HG03571 (cell line): Measurements from ENCODE around the gene PLXDC1.
A peak's percentile ranks its signal among the peaks of the same experiment; 100 is the strongest.
"Not testable (repeated sequence)": the region's sequence is repeated elsewhere in the genome, so short reads cannot be mapped to it uniquely, and the experiment has no call there.

ENCODE experiments used
- ATAC-seq: cut with Tn5 transposase; IDR thresholded peaks from one replicate; pipeline ENCODE4 v1.9.1; 2021; ENCODE audit not compliant: unreplicated experiment

Gene PLXDC1

DNA sequence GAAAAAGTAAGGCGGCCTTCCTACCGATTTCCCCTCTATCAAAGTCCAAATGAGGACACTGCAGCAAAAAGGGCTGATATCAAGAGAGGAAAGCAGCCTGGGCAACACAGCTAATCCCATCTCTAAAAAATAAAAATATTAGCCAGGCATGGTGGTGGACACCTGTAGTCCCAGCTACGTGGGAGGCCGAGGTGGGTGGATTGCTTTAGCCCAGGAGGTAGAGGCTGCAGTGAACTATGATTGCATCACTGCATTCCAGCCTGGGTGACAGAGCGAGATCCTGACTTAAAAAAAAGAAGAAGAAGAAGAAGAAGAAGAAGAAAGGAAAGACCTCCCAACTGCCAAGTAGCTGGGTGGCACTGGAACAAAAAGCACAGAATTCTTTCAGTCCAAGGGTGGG, 31.6 kb upstream of the PLXDC1 start:
- ATAC-seq = no peak

DNA sequence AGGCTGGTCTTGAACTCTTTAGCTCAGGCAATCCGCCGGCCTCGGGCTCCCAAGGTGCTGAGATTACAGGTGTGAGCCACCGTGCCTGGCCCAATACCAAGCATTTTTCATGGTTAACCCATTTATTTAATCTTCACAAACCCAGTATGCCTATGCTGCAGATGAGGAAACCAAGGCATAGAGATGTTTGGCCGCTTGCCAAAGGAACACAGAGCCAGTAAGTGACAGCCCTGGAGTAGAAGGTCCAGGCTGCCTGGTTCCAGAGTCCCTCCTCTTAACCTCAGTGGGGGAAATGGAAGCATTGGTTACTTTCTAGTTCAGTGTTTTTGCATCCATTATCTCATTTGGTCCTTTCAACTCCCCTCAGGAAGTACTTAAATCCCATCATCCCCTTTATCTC, 29.9 kb upstream of the PLXDC1 start:
- ATAC-seq = no peak

DNA sequence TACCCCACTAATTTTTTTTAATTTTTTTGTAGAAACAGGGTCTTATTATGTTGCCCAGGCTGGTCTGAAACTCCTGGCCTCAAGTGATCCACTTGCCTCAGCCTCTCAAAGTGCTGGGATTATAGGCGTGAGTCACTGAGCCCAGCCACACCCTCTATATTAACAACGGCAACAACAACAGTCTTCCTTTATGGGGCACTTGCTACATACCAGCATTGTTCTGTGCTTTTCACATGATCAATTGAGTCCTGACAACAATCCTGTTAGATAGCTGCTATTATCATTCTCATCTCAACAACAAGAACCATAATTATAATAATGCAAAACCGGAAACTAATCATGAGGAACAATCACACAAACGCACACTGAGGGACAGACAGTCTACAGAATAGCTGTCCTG, 27.1 kb upstream of the PLXDC1 start:
- no peak for ATAC-seq

DNA sequence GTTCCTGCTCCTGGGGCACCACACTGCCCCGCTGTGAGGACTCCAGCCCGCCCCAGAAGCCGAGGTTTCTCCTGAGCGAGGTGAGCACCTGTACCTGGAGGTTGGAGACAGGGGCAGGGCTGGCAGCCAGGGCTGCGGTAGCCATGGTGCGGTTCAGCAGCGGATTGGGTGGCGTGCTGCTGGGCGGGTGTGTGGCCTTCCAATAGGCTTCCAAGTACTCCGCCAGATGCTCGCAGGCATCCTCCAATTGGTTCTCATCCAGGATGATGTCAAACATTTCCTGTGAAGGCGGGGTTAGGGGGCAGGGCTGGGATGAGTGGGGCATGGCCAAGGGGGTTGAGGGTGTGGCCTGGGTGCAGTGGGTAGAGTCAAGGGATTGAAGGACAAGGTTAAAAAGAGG, 25.8 kb upstream of the PLXDC1 start:
- no peak for ATAC-seq

DNA sequence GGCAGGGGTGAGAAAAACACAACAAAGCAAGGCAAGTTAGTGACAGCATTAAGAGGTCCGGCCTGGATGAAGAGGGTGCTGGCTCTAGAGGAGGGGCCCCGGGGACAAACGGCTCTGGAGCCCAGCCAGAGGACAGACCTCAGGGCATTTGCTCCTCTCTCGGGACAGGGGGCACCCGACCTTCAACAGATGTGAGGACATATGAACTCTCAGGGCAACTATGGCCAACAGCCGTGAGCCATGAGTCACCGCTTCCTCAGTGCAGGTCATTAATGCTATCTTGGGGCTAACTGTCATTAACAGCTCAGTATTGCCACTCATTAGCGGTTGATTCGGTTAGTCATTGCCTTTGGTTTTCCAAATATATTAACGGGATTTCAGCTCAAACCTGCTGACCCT, 24.3 kb upstream of the PLXDC1 start:
- ATAC-seq = no peak

DNA sequence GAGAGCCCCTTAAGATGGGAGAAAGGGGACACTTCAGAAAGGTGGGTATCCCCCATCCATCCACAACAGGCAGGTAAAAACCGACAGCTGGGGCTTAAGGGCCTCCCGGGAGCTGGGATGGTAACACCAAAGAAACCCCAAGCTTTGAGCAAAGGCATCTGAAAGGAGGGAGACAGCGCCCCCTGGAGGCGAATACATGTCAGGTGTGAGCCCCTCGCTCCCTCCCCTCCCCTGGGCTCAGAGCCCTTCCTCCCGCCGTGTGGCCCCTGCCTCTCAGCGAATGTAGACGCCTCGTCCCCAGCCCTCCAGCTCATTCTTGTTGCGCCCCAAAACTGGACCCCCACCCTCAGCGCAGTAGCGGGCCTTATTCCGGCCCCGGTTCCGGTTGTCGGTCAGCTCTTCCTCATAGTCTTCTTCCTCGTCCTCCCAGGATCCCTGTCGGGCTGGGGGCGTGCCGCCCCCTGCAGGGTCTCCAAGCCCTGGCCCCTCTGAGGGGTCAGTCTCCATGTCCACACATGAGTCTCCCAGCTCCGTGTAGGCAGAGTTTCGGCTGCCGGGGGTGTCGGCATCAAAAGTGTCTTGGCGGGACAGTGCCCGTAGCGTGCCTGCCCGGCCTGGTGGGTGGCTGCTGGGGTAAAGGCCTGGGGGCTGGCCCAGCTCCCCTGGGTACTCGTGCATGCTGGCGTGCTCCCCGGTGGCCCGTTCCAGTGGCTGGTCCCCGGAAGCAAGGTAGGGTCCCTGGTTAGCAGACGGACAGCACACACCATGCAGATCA, 23.7 kb upstream of the PLXDC1 start:
- ATAC-seq = no peak

DNA sequence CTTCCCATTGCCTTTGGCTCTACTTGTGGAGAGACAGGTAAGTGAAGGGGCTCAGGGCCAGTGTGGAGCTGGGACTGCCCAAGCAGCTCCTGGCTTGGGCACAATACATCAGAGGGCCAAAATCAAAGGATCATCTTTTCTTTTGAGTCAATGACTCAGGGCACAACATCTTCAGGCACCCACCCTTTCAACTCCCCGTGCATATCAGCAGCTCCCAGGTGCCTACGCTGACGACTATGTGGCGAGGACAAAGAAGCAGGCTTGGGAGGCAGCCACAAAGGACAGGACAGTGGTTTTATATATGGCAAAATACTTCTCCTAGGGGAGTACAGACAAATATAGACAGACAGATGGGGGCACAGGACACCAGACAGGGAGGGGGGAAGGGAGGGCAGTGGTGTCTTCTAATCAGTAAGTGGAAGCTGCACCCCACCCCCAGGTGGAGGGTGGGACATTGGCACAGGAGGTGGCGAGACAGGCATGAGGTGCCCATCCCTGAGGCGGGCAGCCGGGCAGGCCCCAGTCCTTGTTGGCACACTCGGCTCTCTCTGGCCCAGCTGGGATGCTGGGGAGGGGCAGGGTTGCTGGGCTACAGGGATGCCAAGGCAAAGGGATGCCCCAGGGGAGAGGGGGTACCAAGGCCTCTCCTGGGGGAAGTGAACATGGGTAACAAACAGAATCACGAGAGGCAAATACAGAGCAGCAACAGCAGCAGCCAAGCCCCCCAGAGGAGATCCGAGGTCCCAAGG, 22.3 kb upstream of the PLXDC1 start:
- ATAC-seq = no peak

DNA sequence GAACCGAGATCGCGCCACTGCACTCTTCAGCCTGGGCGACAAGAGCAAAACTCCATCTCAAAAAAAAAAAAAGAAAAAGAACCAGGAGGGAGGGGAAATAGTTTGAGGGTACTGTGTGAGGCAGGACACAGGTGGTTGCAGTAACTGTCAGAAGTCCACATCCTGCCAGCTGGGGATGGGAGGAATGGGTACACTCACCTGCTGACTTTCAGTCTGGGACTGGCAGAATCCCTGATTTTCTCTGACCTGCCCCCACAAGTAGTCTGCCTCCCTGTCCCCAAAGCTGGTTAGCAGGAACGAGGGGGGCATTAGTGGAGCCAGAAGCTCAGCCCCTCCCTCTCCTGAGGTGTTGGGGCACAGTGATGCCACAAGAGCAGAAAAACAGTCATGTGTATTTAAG, 21.6 kb upstream of the PLXDC1 start:
- no peak for ATAC-seq

DNA sequence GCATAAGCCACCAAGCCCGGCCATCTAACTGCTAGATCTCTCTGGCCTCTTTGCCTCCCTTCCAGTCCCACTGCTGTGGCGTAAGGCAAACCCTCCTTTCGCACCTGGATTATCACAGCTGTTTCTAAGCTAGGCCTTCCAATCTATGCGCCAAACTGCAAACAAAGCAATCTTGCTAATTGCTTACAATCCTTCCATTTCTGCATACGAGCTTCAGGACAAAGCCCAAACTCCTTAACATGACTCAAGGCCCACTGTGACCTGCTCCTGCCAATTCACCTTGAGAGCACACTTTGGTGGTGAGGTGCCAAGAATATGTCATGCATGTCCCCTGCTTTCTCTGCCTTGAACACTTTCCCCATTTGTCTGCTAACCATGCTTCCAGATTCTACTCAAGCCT, 20.5 kb upstream of the PLXDC1 start:
- no peak for ATAC-seq

DNA sequence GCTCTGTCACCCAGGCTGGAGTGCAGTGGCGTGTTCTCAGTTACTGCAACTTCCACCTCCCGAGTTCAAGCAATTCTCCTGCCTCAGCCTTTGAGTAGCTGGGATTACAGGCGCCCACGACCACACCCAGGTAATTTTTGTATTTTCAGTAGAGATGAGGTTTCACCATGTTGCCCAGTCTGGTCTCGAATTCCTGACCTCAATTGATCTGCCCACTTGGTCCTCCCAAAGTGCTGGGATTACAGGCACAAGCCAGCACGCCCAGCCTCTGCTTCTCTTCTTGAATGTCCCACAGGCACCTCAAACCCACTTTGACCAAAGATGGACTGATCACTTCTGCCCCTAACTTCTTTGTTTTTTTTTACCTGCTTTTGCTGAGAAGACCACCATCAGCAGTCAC, 19.1 kb upstream of the PLXDC1 start:
- ATAC-seq = no peak

DNA sequence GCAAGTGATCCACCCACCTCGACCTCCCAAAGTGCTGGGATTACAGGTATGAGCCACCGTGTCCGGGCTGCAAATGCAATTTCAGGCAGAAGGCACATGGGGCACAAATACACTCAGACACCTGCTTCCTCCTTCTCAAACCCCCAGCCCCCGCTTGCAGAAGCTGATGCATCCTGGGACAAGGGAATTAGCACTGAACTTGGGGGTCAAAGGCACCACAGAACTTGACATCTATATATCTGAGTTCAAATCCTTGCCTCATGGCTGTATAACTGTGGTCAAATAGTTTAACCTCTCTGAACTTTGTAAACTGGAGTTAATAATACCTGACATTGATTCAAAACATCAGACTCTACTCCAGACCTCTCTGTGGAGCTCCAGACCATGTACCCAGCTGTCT, 18.7 kb upstream of the PLXDC1 start:
- no peak for ATAC-seq

DNA sequence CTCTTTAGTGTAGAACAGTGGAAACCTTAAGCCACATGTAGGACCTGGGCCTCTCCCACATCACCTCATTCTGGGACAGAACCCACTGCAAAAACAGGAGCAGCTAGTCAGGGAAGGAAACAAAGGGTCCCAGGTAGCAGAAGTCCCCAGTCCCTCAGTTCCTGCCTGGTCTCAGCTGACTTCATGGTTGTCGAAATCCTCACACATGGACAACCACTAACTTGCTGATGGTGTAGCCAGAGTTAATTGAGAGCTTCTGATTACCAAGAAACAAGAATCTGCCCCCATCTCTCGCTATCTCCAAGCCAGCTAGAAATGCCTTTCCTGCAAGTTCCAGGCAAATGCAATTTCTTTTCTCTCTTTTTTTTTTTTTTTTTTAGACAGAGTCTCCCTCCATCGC, 18.1 kb upstream of the PLXDC1 start:
- ATAC-seq = no peak

DNA sequence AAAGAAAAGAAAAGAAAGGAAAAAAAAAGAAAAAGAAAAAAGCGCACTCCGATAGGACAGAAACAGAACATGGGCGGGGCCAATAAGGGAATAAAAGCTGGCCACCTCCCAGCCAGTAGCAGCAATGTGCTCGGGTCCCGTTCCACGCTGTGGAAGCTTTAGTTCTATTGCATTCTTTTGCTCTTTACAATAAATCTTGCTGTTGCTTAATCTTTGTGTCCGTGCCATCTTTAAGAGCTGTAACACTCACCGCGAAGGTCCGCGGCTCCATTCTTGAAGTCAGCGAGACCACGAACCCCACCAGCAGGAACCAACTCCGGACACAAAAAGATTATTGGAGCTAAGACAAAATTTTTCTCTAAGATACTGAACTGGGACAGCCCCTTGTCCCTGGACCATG, 17.7 kb upstream of the PLXDC1 start:
- no peak for ATAC-seq

DNA sequence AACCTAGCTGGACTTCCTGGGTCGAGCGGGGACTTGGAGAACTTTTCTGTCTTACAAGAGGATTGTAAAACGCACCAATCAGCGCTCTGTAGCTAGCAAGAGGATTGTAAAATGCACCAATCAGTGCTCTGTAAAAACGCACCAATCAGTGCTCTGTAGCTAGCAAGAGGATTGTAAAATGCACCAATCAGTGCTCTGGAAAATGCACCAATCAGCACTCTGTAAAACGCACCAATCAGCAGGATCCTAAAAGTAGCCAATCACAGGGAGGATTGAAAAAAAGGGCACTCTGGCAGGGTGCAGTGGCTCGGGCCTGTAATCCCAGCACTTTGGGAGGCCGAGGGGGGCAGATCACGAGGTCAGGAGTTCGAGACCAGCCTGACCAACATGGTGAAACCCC, 17.1 kb upstream of the PLXDC1 start:
- ATAC-seq = not testable (repeated sequence)

DNA sequence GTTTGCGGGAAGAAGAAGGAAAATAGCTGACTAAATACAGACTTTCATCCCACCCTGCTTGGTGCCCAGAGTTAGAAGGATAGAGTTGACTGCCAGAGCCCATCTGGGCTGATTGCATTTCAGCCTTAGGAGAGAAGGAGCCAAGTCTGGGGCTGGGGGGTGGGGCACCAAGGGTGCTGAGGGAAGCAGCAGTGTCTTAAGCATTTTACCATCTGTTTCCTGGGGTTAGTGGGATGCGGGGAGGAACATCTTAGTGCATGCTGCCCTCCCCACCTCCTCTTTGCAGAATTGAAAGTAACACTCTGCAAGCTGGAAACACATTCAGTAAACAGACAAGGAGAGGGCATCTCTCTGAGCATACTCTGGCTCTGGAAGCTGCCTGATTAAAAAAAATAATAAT, 16.0 kb upstream of the PLXDC1 start:
- ATAC-seq = no peak

DNA sequence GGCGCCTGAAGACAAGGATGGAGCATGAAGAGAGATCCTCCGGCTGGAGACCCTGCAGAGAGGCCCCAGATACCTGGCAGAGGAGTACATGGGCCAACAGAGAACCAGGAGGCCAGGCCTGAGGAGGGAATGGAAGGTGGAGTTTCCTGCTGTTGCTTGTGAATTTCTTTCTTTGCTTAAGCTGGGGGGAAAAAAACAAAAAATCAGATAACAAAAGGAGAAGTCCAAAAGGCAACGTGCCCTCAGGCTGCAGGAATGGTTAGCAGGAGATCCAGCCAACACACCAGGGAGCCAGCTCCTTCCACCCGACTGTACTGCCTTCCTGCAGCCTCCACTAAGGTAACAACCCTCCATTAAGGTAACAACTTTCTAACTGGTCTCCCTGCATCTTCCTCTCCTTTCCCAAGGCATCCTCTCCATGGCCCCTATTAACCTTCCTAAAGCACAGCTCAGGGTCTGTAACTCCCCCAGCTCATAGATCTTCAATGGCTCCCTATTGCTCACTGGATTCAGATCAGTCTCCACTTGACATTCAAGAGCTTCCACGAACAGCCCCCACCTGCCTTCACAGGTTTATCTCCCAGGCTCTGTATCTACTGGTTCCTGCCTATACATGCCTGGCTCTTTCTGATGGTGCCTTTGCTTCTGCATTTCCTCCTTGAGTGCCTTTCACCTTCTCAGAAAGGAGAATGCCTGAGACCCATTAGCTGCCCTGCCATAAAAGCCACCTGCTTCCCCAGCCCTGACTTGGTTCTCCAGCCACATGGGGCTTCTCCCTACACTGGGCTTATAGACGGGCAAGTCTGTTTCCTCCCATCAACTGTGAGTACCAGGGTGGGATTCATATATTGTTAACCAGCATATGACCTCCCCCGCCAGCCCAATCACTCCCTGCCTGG, 15.2 kb upstream of the PLXDC1 start:
- no peak for ATAC-seq

DNA sequence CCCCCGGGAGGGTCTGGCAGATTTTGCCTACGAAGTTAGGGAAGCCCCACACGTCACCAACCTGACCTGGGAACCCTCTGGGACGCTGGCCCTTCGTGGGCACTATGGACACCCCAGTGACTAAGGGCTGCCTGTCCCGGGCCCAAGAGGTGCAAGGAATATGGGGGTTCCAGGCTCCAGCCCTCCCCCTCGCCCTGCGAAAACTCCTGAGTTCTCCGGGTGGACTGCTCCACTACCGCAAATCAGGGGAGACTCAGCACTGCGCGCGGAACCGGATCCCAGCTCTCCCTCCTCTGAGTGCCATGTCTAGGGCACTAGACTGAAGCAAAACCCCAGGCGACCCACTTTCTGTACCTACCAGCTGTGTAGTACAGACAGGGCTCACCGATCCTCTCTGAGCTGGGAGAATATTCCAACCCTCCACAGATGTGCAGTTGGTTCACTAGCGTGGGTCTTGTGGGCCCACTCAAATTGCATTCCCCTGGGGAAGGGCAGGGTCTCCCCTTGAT, 14.5 kb upstream of the PLXDC1 start, which contains the start of gene ARL5C:
Gene ARL5C, minus strand, starts transcription at position 321 of the 509 bp plus-strand sequence. CDS start 401 bp downstream, outside the sequence.
- ATAC-seq = no peak

DNA sequence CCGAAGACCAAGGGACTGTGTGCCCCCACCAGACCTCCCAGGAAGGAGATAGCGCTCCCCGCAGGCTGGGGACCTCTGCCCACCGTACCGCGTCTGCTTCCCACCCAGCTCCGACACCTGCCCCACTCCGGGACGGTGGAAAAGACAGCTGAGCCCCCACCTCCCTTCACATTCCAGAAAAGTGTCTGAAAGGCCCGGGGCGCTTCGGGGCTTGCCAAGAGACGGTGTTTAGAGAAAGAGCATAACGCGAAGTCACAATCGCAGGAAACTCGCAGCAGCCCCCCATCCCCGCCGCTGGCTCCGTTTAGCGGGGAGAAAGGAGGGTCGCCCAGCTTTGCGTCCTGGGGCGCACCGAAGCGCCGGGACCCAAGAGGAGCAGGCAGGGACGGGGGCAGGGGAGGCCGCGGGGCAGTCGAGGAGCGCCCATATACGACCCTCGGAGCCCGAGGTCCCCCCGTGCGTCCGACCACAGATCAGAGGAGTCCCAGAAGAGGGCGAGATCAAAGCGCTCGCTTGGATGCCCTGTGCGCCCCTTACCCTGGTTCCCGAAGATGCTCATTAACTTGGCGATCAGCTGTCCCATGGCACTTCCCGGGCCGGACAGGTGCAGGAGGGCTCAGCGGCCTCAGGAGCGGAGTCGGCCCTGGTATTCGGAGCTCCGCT, 13.9 kb upstream of the PLXDC1 start:
- no peak for ATAC-seq

DNA sequence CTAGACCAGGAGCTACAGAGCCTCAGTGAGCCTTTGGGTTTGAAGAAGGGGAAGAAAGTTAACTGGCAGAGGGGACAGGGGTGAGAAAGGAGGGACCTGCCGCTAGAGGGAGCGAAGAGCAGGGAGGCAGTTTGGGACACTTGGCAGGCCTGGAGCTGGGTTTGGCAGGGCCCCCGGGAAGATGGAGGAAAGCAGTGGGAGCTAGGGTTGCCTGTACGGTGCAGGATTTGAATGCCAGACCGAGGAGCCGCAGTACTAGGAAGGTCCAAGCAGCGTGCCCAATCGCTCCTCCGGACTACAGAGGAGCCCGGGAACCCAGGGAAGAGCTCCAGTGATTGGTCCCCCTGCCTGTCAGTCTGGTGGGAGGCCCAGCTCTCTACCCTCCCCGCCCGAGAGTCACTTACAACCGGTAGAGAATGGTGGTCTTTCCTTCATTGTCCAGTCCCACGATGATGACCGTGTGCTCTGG, 13.3 kb upstream of the PLXDC1 start:
- ATAC-seq = peak; percentile 64

DNA sequence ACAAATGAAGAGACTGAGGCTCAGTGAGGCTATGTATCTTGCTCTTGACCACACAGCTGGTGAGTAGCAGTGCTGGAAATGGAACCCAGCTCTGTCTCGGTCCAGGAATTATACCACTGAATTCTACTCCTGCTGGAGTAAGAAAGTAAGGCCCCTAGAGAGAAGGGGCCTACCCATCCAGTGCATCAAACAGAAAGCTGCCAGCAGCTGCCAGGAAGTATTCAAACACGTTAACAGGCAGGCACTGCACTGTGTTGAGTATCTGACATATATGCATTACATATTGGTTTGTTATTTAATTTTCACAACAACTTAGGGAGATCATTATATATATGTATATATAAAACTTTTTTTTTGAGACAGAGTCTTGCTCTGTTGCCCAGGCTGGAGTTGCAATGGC, 10.5 kb upstream of the PLXDC1 start:
- ATAC-seq = no peak

DNA sequence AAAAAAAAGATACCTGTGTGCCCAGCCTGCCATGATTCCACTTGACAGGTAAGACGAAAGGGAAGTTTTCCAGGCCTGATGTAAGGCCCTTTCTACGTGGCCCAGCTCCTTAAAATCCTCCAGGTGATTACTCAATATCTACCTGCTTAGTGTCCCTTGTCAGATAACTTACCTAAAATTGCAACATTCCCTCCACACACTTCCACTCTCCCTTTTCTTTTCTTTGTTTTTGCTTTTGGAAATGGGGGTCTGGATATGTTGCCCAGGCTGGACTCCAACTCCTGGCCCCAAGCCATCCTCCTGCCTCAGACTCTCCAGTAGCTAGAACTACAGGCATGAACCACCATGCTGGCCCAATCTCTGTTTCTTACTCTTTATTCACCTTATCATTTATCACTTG, 7.2 kb upstream of the PLXDC1 start:
- ATAC-seq = no peak
